BE2C (cell line): ENCODE results near the gene MRPS23.

Experiments used
- DNase-seq: peaks from one replicate; pipeline ENCODE4 v3.0.0-alpha.2; 2020
- H3K27me3 ChIP-seq: fragments of 250-450 bp; sonication (Bioruptor Pico); 2 replicates; pipeline ENCODE4 v1.5.1; 2020; ENCODE audit warnings: mild to moderate bottlenecking
- H3K36me3 ChIP-seq: fragments of 250-450 bp; sonication (Bioruptor Pico); 2 replicates; pipeline ENCODE4 v1.5.1; 2020; ENCODE audit warnings: mild to moderate bottlenecking
- H3K4me1 ChIP-seq: fragments of 250-450 bp; sonication (Bioruptor Pico); 2 replicates; pipeline ENCODE4 v1.5.1; 2020
- H3K4me3 ChIP-seq: 2 replicates; pipeline ENCODE4 v1.5.1; 2011; ENCODE audit warnings: low read depth, low read length
- H3K9me3 ChIP-seq: fragments of 250-450 bp; sonication (Bioruptor Pico); 2 replicates; pipeline ENCODE4 v1.5.1; 2020
- CTCF ChIP-seq: IDR thresholded peaks from 2 replicates; pipeline ENCODE4 v1.5.1; 2012; ENCODE audit warnings: mild to moderate bottlenecking, low read depth, low read length

MRPS23 gene

GRCh38 chr17:57806167-57806830, 43.5 kb downstream of the MRPS23 start:
- Histone ChIP-seq H3K27me3 (no peaks in the 10 kb centered on the region), H3K36me3 (no peaks in the 10 kb centered on the region), H3K4me3 (no peak overlapping the region), H3K9me3 (no peaks in the 10 kb centered on the region), H3K4me1 (peaks cover 26% of the 10 kb centered on the region)
- no peak for TF ChIP-seq CTCF
- DNase-seq, result no peak

GRCh38 chr17:57803021-57803420, 46.8 kb downstream of the MRPS23 start:
- no peak for TF ChIP-seq CTCF
- no peak overlapping the region for H3K4me3 ChIP-seq
- no peaks in the 10 kb centered on the region for H3K27me3 ChIP-seq
- H3K4me1 ChIP-seq, result peaks cover 5% of the 10 kb centered on the region
- DNase-seq, result no peak
- H3K9me3 ChIP-seq, result peaks cover 5% of the 10 kb centered on the region; the same call in 1 of the 2 replicates
- no peaks in the 10 kb centered on the region for H3K36me3 ChIP-seq

GRCh38 chr17:57801044-57801711, 48.7 kb downstream of the MRPS23 start:
- H3K27me3 ChIP-seq, result no peaks in the 10 kb centered on the region
- no peaks in the 10 kb centered on the region for H3K36me3 ChIP-seq
- DNase-seq, result no peak
- peaks cover 5% of the 10 kb centered on the region; the same call in 1 of the 2 replicates for H3K9me3 ChIP-seq
- H3K4me1 ChIP-seq, result no peaks in the 10 kb centered on the region
- H3K4me3 ChIP-seq, result no peak overlapping the region
- TF ChIP-seq CTCF, result no peak

GRCh38 chr17:57794841-57795240, 55.0 kb downstream of the MRPS23 start:
- no peak for TF ChIP-seq CTCF
- DNase-seq, result no peak

GRCh38 chr17:57788725-57789124, 61.1 kb downstream of the MRPS23 start:
- peaks cover 2% of the 10 kb centered on the region; the same call in 1 of the 2 replicates for H3K4me1 ChIP-seq
- TF ChIP-seq CTCF, result no peak
- H3K4me3 ChIP-seq, result no peak overlapping the region
- DNase-seq, result no peak
- no peaks in the 10 kb centered on the region for H3K27me3 ChIP-seq
- H3K36me3 ChIP-seq, result no peaks in the 10 kb centered on the region
- no peaks in the 10 kb centered on the region for H3K9me3 ChIP-seq

More at GRCh38 chr17:57794841-57795240, 55.0 kb downstream of the MRPS23 start:
- no peaks in the 10 kb centered on the region for H3K36me3 ChIP-seq
- no peaks in the 10 kb centered on the region for H3K4me1 ChIP-seq
- H3K9me3 ChIP-seq, result no peaks in the 10 kb centered on the region
- H3K4me3 ChIP-seq, result no peak overlapping the region
- no peaks in the 10 kb centered on the region for H3K27me3 ChIP-seq

GRCh38 chr17:57785022-57785421, 64.8 kb downstream of the MRPS23 start:
- Histone ChIP-seq H3K4me1 (peaks cover 27% of the 10 kb centered on the region), H3K9me3 (no peaks in the 10 kb centered on the region), H3K36me3 (no peaks in the 10 kb centered on the region), H3K4me3 (no peak overlapping the region), H3K27me3 (no peaks in the 10 kb centered on the region)
- DNase-seq, result no peak
- TF ChIP-seq CTCF, result no peak
